GM18868 (cell line): ENCODE results near the gene PDE9A.
"Not testable (repeated sequence)": the region's sequence is repeated elsewhere in the genome, so short reads cannot be mapped to it uniquely, and the experiment has no call there.

Source experiments
- ATAC-seq: cut with Tn5 transposase; IDR thresholded peaks from one replicate; pipeline ENCODE4 v1.9.1; 2021; ENCODE audit warnings: mild to moderate bottlenecking, moderate library complexity; ENCODE audit not compliant: unreplicated experiment

PDE9A gene

DNA sequence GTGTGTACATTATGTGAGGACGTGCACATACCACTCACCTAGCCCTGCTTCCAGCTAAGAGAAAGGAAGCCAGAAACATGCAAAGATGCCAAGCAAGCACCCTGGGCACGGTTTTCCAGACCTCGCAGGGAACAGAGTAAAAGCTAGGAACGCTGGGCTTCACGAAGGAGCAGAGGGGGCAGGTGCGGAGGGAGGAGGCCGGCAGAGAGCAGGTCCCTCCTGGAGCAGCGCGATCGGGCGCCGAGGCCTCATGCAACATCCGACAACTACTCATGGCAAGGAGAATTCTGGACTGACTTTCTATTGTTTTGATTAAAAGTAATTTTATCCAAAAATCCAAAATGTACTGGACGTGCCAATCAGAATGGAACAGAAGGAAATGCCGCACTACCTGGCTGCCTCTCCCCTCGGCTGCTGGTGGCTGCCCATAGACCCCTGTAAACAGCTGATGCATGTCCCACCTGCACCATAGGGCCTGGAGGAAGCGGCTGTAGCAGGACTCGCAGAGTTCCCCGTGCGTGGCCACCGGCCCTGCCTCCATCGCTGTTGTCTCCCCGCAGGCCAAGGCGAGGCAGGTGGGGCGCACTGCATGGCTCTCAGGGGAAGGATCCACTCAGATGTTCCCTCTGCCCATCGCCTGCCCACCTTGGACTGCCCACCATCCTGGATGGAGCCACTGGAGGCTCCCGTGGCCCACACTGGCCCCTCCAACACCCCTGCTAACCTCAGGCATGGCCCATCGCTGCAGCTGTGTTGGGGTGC, 132.4 kb downstream of the PDE9A start:
- ATAC-seq = no peak

DNA sequence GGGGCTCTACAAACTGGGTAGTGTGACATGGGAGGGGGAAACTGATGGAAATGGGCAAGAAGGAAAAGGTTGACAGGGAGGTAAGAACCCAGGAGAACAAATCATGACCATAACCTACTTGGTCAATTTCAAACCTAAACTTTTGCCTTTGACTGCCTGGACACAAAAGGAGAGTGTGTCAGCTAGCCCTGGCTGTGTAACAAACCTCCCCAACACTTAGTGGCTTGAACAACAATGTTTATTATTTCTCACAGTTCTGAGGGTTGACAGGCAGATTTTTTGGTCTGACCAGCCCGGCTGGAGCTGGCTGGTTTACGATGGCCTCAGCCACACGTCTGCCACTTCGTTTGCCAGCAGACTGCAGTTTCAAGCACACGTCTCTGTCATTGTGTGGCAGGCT, 133.5 kb downstream of the PDE9A start:
- ATAC-seq = no peak

DNA sequence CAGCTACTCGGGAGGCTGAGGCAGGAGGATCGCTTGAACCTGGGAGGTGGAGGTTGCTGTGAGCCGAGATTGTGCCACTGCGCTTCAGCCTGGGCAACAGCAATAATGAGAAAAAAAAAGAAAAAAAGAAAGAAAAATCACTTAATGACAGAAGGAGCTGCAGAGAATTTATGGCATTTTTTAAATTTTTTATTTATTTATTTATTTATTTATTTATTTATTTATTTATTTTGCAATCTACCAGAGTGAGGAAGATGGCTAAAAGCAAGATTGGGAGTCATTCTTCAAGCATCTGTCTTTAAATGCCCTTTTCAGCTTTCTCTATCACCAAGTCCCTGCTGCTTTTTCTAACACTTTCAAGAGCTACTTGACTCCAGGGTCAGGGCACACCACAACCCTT, 134.2 kb downstream of the PDE9A start:
- no peak for ATAC-seq

DNA sequence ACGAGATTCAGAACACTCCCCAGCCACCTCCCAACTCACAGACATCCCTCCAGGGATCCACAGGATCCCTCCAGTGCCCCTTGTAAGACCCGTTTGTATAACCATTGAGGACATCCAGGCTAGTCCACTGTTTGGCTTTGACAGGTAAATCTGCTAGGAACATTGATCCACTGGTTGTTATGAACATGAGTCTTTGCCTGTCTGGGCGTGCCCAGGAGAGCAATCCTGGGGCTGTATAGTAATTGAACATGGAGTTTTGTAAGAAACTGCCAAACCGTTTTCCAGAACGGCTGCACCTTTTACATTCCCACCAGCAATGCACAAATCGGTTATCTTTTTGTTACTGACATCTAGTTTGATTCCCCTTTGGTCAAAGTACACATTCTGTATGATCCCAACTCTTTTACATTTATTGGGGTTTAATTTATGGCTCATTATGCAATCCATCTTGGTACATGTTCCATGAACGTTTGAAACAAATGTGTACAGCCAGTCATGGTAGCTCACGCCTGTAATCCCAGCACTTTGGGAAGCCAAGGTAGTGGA, 137.2 kb downstream of the PDE9A start:
- no peak for ATAC-seq

DNA sequence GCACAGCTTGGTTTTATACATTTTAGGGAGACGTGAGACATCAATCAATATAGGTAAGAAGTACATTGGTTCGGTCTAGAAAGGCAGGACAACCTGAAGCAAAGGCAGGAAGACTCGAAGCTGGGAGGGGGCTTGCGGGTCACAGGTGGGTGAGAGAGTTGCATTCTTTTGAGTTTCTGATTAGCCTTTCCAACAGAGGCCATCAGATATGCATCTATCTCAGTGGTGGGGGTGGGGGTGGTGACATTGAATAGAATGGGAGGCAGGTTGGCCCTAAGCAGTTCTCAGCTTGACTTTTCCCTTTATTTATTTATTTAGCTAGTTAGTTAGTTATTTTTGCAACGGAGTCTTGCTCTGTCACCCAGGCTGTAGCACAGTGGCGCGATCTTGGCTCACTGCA, 140.4 kb downstream of the PDE9A start:
- ATAC-seq = no peak

DNA sequence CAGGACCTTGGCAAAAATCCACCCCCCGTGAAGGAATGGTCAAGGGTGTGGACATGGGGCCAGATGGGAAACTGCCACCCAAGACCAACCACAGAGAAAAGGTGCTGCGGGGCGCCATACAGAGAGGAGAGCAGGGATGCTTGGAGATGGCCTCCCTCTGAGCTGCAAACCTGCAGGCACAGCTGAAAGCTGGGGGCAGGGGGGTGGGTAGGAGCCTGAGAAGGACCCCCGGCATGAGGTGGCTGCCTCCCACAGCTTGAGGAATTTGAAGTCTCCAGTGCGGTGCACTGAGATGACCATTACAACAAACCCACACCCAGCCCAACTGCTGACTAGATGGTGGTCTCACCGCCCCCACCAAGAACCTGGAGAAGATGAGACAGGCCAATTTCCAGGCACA, 141.1 kb downstream of the PDE9A start:
- no peak for ATAC-seq

DNA sequence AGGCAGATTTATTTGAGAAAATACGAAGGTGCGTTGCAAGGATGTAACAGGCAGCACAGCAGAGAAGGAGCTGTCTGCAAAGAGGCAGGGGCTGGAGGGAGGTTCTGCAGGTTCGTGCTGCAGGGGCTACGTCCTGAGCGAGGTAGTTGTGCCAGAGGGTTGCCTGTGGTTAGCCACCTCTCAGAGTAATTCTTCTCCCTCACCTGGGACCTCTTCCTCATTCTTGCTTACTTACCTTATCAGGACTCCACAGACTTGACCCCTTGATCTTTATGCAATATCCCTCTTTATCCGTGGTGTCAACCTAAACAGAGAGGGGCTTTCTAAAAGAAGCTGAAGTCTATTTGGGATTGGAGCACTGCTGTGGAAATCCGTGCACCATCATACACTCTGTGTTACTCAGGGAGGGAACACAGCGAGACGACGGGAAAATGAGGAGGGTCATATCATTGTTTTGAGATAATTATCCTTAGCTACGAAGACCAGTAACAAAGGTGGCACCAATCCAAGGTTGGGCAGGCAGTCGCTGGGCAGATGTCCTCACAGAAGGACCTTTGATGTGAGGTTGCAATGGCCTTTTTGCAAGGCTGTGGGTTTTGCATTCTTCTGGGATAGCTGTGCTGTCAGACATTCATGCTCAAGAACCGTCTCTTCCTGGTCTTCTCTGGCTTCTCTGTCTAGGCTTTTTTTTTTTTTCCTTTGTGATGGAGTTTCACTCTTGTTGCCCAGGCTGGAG, 143.1 kb downstream of the PDE9A start:
- no peak for ATAC-seq

DNA sequence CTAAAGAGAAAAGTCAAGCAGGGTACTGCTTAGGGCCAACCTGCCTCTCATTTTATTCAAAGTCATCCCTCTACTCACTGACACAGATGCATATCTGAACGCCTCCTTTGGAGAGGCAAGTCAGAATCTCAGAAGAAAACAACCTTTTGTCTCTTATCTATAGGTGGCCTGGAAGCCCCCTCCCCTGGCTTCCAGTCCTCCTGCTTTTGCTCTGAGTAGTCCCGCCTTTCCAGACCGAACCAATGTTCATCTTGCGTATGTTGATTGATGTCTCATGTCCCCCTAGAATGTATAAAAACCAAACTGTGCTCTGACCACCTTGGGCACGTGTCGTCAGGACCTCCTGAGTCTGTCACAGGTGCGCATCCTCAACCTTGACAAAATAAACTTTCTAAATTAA, 144.1 kb downstream of the PDE9A start:
- ATAC-seq = no peak

DNA sequence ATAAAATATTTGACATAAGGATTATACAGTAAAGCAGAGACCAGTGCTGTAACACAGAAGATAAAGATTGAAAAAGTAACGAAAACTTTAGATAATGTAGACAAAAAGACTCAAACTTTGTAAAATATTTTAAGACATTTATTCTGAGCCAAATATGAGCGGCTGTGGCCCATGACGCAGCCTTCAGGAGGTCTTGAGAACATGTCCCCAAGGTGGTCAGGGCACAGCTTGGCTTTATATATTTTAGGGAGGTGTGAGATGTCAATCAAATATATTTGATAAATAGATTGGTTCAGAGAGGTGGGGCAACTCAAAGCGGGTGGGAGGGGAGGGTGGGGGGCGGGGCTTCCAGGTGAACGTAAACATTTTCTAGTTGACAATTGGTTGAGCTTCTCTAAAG, 144.7 kb downstream of the PDE9A start:
- no peak for ATAC-seq

DNA sequence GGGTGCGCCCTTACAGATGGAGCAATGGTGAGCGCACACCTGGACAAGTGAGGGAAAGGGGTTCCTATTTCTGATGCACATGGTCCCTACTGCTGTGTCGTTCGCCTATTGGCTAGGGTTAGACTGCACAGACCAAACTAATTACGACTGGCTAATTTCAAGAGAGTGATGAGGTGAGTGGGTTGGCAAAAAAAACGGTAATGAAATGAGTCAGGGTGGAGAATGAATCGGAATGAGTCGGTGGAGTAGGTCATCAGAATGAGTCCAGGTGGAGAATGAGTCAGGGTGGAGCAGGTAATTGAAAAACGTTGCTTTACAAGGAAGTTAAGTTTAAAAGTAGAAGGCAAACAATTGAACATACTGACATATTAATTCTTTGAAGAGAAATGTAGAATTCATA, 146.1 kb downstream of the PDE9A start:
- ATAC-seq = no peak

DNA sequence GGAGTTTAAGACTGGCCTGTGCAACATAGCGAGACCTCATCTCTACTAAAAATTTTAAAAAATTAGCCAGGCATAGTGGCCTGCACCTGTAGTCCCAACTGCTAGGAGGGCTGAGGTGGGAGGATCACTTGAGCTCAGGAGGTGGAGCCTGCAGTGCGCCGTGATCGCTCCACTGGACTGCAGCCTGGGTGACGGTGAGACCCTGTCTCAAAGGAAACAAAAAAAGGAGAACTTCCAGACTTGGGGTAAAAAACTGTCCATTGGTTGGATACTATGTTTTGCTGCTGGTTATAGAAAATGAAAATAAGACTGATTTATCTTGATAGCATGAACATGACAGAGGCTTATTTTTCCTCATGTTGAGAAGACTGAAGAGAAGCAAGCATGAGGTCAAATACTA, 146.5 kb downstream of the PDE9A start:
- no peak for ATAC-seq

DNA sequence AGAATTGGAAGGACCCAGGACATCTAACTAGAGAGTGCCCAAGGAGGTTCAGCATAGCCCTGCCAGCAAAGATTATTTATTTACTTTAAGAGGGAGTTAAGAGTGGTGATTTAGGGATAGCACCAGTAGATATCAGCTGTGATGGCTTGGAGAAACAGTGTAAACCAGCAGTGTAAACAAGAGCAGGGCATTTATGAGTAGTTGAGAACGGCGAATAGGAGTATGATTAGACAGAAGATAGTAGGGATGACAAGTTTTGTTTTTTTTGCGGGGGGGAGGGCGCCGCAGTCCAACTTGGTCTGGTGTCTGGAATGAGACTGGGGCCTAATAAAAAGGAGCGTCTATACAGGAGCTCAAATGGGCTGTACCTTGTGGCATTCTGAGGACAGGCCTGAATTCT, 148.2 kb downstream of the PDE9A start:
- ATAC-seq = not testable (repeated sequence)

DNA sequence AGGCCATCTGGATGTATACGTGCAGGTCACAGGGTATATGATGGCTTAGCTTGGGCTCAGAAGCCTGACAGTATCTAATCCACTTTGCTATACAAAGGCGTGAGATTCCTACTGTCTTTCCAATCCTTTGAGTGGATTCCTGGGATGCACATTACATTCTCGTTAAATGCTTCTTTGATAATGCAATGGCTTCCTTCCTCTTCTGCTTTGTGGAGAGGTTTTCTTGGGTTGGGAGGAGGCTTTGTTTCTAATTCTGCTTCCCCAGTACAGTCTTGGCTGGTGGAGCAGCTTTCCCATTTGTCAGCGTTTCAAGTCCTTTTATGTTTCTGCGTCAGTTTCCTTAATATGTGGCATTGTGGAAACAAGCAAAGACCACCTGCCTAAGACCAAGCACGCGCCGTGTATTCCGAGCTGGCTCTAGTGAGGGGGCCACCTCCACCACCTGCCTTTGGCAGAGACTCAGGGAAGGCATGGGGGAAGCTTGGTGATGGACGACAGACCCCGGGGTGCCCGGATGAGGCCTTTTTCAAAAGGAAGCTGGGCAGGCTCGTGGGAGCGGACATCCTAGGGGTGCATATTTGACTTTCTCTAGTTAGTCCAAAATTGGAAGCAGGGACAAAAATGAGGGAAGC, 153.2 kb downstream of the PDE9A start:
- ATAC-seq = no peak

DNA sequence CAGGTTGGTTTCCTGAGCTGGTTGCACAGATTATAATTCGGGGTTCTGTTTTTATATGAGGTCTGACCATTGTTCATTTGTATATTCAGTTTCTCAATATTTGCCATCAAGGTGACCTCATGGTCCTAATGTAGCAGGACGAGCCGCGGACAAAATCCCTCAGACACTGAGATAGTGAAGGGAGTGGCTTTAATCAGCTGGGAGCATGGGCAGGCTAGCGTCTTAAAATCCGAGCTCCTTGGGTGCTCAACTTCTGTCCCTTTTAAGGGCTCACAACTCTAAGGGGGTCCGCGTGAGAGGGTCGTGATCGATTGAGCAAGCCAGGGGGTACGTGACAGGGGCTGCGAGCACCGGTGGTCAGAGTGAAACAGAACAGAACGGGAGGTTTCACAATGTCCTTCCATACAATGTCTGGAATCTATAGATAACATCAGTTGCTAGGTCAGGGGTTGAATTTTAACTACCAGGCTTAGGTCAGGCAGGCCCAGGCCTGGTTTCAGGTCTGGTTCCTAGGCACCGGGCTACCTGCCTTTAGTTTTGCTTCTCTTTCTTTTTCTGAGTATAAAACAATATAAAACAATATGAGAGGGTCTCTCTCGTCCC, 154.0 kb downstream of the PDE9A start:
- not testable (repeated sequence) for ATAC-seq

DNA sequence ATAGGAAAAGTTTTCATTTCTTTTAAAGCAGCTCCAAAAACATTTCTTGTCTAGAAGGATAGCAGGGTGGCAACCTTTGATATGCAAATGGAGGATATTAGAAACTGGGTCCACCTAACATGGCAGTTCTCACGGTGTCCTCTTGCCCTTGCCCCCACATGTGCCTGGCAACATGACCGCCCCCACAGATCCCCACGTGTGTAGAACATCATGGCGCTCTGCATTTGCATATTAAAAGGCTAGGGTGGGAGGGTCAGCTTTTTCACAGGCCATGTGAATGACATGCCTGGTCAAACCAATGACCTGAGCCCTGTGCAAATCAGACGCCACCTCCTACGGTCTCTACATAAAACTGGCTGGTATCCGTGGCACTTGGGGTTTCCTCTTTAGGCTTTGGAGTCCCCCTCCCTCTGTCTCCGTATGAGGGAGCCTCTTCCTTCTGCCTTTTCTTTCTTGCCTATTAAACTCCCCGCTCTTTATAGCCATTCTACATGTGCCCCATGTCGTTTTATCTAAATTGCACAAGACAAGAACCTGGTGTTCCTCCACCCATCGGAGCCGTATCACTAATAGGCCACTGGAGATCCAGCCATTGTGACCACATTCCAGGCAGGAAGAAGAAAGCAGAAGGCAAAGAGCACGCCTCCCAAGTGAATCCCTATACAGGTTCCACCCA, 154.7 kb downstream of the PDE9A start:
- no peak for ATAC-seq

DNA sequence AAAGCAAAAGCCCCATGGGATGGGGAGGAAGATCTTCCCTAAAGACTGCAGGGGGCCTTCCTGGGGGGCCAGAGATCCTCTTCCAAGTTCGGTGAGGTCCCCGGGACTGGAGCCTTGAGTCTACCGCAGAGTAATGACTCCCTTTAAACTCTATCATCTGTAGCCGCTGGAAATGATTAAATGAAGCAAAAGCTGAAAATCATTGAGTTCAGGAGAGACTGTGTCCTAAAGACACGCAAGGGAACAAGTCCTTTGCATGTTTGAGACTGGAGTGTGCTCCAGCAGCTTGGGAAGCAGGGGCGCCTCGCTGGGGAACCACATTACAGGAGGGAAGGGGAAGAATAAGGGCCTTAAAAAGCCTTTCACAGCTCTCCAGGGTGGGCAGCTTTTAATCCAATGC, 155.8 kb downstream of the PDE9A start:
- no peak for ATAC-seq

DNA sequence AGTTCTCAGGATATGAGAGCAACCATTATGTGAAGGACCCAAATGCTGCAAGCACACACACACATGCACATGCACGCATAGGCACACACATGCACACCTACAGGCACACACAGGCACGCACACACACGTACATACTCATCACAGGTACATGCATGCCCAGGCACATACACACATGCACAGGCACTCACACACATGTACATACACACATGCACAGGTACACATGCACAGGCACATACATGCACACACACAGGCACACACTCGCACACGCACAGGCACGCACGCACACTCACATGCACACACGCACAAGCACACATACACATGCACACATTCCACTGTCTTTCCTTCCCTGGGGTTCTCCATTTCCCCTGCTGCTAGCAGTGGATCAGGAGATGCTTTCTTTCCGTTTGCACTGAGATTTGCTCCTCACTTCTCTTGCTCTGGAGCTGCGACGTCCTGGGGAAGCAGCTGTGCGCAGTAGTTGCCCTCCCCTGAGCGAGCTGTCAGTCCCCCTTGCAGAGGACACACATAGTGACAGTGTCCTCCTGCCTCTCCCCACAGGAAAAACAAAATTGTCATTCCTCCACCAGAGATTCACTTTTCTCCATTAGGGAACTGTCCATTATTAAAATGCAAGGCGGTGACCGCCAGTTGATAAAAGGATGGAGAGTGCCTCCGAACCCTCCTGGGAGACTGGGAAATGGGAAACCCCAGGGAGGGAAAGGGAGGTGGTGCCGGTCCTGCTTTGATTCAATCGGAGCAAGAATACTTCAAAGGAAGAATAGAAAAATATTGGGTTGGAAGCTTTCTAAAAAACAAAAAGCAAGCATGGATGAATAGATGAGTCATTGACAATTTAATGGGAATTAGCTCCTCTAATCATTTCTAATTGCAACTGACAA, 156.4 kb downstream of the PDE9A start:
- ATAC-seq = no peak

DNA sequence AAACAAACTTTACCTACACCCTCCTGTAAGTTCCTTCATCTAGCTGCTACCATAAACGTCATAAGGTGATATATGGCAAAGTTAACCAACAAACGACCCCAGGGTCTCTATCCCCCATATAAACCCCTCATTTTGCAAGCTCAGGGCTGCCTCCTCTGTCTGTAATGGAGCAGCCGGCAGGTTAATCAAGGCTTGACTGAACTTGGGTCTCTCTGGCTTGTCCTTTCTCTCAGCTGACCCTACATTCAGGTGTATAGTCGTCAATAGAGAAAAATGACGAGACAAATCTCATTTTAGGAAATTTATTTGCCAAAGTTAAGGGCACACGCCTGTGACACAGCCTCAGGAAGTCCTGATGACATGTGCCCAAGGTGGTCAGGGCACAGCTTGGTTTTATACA, 158.5 kb downstream of the PDE9A start:
- no peak for ATAC-seq

DNA sequence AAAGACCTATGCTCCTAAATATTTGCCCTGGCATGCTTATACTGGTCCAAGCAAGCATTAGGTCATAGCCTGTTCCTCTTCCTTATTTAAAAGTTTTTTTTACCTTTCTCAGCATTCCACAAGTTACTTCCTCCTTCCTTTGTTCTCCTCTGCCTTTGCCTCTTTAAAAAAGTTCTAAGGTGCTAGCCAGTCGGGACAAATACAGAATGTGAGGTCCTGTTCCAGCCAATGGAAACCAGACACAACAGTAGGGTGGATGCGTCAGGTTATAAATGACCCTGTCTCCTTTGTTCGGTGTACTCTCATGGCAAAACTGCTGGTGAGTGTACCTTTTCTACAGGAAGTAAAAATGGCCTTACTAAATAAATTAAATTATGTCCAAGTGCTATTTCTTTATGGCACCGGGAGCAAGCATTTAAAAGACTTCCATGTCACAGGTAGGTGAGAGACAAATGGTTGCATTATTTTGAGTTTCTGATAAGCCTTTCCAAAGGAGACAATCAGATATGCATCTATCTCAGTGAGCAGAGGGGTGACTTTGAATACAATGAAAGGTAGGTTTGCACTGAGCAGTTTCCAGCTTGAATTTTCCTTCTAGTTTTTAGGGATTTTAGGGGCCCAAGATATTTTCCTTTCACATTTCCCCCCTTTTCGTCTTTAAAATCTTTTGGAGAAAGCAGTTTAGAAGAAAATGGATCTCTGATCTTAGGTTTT, 159.3 kb downstream of the PDE9A start:
- not testable (repeated sequence) for ATAC-seq
